Fibroblast of lung (primary cell): ENCODE results near the gene COX17. TPM values are rescaled to one million over a fixed set of nuclear protein-coding genes. Genes with fewer than 3 reads are reported as not detected.

Source experiments
- DNase-seq, 2 donors: peaks; one replicate each; pipeline versions ENCODE4 v3.0.0 to v3.0.0-alpha.2; 2010; ENCODE audit warnings: low read depth in 2 of 2
- H2AFZ ChIP-seq: 2 replicates; pipeline ENCODE4 v1.5.1; 2012; ENCODE audit warnings: low read length, control low read depth, inconsistent platforms
- H3K27ac ChIP-seq: 2 replicates; pipeline ENCODE4 v1.5.1; 2011; ENCODE audit warnings: low read length, control low read depth; ENCODE audit not compliant: insufficient read depth
- H3K27me3 ChIP-seq: 2 replicates; pipeline ENCODE4 v1.5.1; 2011; ENCODE audit warnings: mild to moderate bottlenecking, low read length; ENCODE audit not compliant: control insufficient read depth, insufficient read depth
- H3K36me3 ChIP-seq: 2 replicates; pipeline ENCODE4 v1.5.1; 2011; ENCODE audit warnings: low read length; ENCODE audit not compliant: control insufficient read depth, insufficient read depth
- H3K4me1 ChIP-seq: 2 replicates; pipeline ENCODE4 v1.5.1; 2011; ENCODE audit warnings: low read length; ENCODE audit not compliant: control insufficient read depth, insufficient read depth; ENCODE audit errors: extremely low read depth
- H3K4me2 ChIP-seq: 2 replicates; pipeline ENCODE4 v1.5.1; 2011; ENCODE audit warnings: low read length, control low read depth; ENCODE audit not compliant: insufficient read depth; ENCODE audit errors: extremely low read depth
- H3K4me3 ChIP-seq, 4 experiments: fragments of 200-600 bp in 1 of 4; sonication (generic) in 1 of 4; replicated peaks in 1 of 4; 2 replicates each; pipeline ENCODE4 v1.5.1; 2011 to 2016; ENCODE audit warnings: low read length in 4 of 4, low read depth in 3 of 4, mild to moderate bottlenecking in 3 of 4, control low read depth in 2 of 4, inconsistent platforms in 1 of 4, mixed read lengths in 1 of 4; ENCODE audit not compliant: insufficient read depth in 1 of 4; ENCODE audit errors: control extremely low read depth in 1 of 4
- H3K79me2 ChIP-seq: 2 replicates; pipeline ENCODE4 v1.5.1; 2012; ENCODE audit warnings: mild to moderate bottlenecking, low read length, inconsistent platforms; ENCODE audit not compliant: control insufficient read depth, insufficient read depth
- H3K9ac ChIP-seq: 2 replicates; pipeline ENCODE4 v1.5.1; 2011; ENCODE audit warnings: mild to moderate bottlenecking, low read length, control low read depth; ENCODE audit not compliant: insufficient read depth
- H3K9me3 ChIP-seq: 2 replicates; pipeline ENCODE4 v1.5.1; 2012; ENCODE audit warnings: low read depth, low read length; ENCODE audit not compliant: control insufficient read depth, insufficient read depth
- H4K20me1 ChIP-seq: 2 replicates; pipeline ENCODE4 v1.5.1; 2011; ENCODE audit warnings: low read length; ENCODE audit not compliant: control insufficient read depth, insufficient read depth; ENCODE audit errors: extremely low read depth
- CTCF ChIP-seq, 2 donors: IDR thresholded peaks in 1 of 2; conservative IDR thresholded peaks in 1 of 2; 1 replicate in 1 of 2; 2 replicates in 1 of 2; pipeline ENCODE4 v1.5.1; 2011 to 2012; ENCODE audit warnings: low read length in 2 of 2, control low read depth in 1 of 2, inconsistent platforms in 1 of 2, low read depth in 1 of 2, mild to moderate bottlenecking in 1 of 2
- EZH2 ChIP-seq: IDR thresholded peaks from 2 replicates; pipeline ENCODE4 v1.5.1; 2012; ENCODE audit warnings: low read length, control low read depth, mild to moderate bottlenecking; ENCODE audit errors: missing control alignments
- polyA plus RNA-seq, 2 donors: library from polyadenylated mRNA; depleted of rRNA in 1 of 2; stranded (reverse) in 1 of 2; unstranded in 1 of 2; fragments of >200 nt; gene quantifications; 2 replicates each; pipeline ENCODE4 v1.2.1, GENCODE V29; 2011 to 2012; ENCODE audit warnings: missing spikeins in 1 of 2
- total RNA-seq: library from RNA; depleted of rRNA; stranded (reverse); fragments of >200 nt; gene quantifications from 2 replicates; pipeline ENCODE4 v1.2.1, GENCODE V29; 2014

Gene COX17
- total and polyA plus RNA-seq, 2 donors (not counting 1 experiment from before 2014, with no cell fraction given) = 19.6 to 21.0 TPM

- Histone ChIP-seq H3K79me2 (no peaks in the 10 kb centered on the region), H3K9me3 (no peaks in the 10 kb centered on the region), H3K9ac (no peak overlapping the region), H3K4me2 (no peak overlapping the region), H4K20me1 (no peaks in the 10 kb centered on the region), H3K36me3 (no peaks in the 10 kb centered on the region), H2AFZ (no peak overlapping the region), H3K27ac (no peak overlapping the region), H3K27me3 (no peaks in the 10 kb centered on the region), H3K4me1 (peaks cover 5% of the 10 kb centered on the region), H3K4me3 (no peak overlapping the region)
- DNase-seq = peak in 1 of 2 donors; percentile 84
- TF ChIP-seq CTCF (conservative IDR thresholded peaks at IDR 0.05 in 1 of 2, IDR thresholded peaks at IDR 0.05 in 1 of 2; ENCODE audit: low read depth in 1 of 2, low read length in 2 of 2) = no peak
- TF ChIP-seq EZH2 = no peak
Observed at GRCh38 chr3:119647843-119648575, 29.2 kb downstream of the COX17 start.

DNA sequence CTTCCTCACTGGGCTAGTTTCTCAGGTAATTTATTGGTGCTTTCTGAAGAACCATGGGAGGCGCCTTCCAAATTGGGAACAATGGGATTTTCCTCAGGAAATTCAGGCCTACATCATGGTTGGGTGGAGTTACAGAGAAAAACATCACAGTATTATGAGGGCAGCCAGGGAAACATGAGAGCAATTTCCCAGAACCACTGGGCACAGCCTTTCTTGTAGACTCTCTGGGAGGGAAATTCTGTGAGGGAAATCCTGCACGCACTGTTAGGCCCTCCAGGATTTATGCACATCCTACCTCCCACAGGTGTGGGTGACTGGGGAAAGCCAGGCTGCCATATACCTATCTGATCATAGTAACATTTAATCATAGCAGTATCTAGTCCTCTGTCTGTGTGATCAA lies 30.0 kb downstream of the COX17 start:
- Histone ChIP-seq H4K20me1 (no peaks in the 10 kb centered on the region), H3K4me1 (peaks cover 8% of the 10 kb centered on the region), H3K9me3 (no peaks in the 10 kb centered on the region), H3K27ac (no peak overlapping the region), H2AFZ (no peak overlapping the region), H3K4me2 (no peak overlapping the region), H3K36me3 (no peaks in the 10 kb centered on the region), H3K27me3 (no peaks in the 10 kb centered on the region), H3K9ac (no peak overlapping the region), H3K4me3 (no peak overlapping the region), H3K79me2 (no peaks in the 10 kb centered on the region)
- peak in 1 of 2 donors; percentile 27 for DNase-seq
- TF ChIP-seq EZH2 (no peak), CTCF (conservative IDR thresholded peaks at IDR 0.05 in 1 of 2, IDR thresholded peaks at IDR 0.05 in 1 of 2; ENCODE audit: low read depth in 1 of 2, low read length in 2 of 2) (no peak)

GRCh38 chr3:119645813-119646212 lies 31.4 kb downstream of the COX17 start:
- TF ChIP-seq EZH2 (no peak), CTCF (conservative IDR thresholded peaks at IDR 0.05 in 1 of 2, IDR thresholded peaks at IDR 0.05 in 1 of 2; ENCODE audit: low read depth in 1 of 2, low read length in 2 of 2) (no peak)
- H3K27ac ChIP-seq = no peak overlapping the region
- H3K4me1 ChIP-seq = peaks cover 8% of the 10 kb centered on the region
- H3K9me3 ChIP-seq = no peaks in the 10 kb centered on the region
- H3K9ac ChIP-seq = no peak overlapping the region
- H3K79me2 ChIP-seq = no peaks in the 10 kb centered on the region
- H2AFZ ChIP-seq = no peak overlapping the region
- H4K20me1 ChIP-seq = no peaks in the 10 kb centered on the region
- H3K36me3 ChIP-seq = no peaks in the 10 kb centered on the region
- no peak overlapping the region for H3K4me2 ChIP-seq
- no peaks in the 10 kb centered on the region for H3K27me3 ChIP-seq
- no peak overlapping the region for H3K4me3 ChIP-seq
- no peak for DNase-seq
